Measurements from ENCODE around the gene PPM1F. TPM values are rescaled to one million over a fixed set of nuclear protein-coding genes. Genes with fewer than 3 reads are reported as not detected.
"Not testable (repeated sequence)": the region's sequence is repeated elsewhere in the genome, so short reads cannot be mapped to it uniquely, and the experiment has no call there.

The PPM1F gene
- total and polyA plus RNA-seq, 7 experiments from 2014 or later, result 8.8 to 58.0 (median 25.3) TPM

GRCh38 chr22:21939935-21940334 is 12.7 kb downstream of the PPM1F start:
- Mint-ChIP-seq H3K4me1 (peaks cover 20 to 55% (median 48%) of the 10 kb centered on the region in 7 donors), H3K27ac (peak overlapping the region in 8 of 9 donors; percentile 24 to 80 (median 46)), H3K36me3 (peaks cover 0 to 13% (median 0%) of the 10 kb centered on the region in 5 donors)
- not testable (repeated sequence) for H3K27ac ChIP-seq (ENCODE audit: low read depth, low read length); ATAC-seq; H3K4me3 ChIP-seq (ENCODE audit: low read length); H3K9me3 ChIP-seq (ENCODE audit: control insufficient read depth in 2 of 3, low read length in 3 of 3); H3K9me3 Mint-ChIP-seq; H3K4me3 Mint-ChIP-seq; H3K27me3 Mint-ChIP-seq; H3K27me3 ChIP-seq (ENCODE audit: control insufficient read depth in 2 of 2, insufficient read depth in 2 of 2, low read length in 2 of 2)
- intact Hi-C loops (cut with micrococcal nuclease), result loop anchor here (2.0 to 5.0 kb wide), 3 partner anchors 13 to 228 kb away; partner anchors contain the start of genes PPM1F (in 2 of the 2) and YPEL1 (in 1 of the 2)
- CTCF ChIA-PET, result interaction anchor here (6.3 kb wide), 1 partner anchor 12 kb away, joined by 63 read pairs; the partner anchor contains the start of gene PPM1F
- peaks cover 12 to 13% of the 10 kb centered on the region in 2 donors for H3K4me1 ChIP-seq (ENCODE audit: control insufficient read depth in 2 of 2, insufficient read depth in 2 of 2, low read length in 2 of 2)
- H3K36me3 ChIP-seq (ENCODE audit: control insufficient read depth in 2 of 3, insufficient read depth in 3 of 3, low read length in 3 of 3), result peaks cover 0 to 16% (median 0%) of the 10 kb centered on the region in 3 experiments
- peak in 1 of 9 donors; percentile 3 for DNase-seq
- POLR2A ChIA-PET, result interaction anchor here (1.1 kb wide), 1 partner anchor 13 kb away, joined by 3 read pairs; the partner anchor contains the start of gene PPM1F

- peaks cover 12 to 13% of the 10 kb centered on the region in 2 donors for H3K4me1 ChIP-seq (ENCODE audit: control insufficient read depth in 2 of 2, insufficient read depth in 2 of 2, low read length in 2 of 2)
- Mint-ChIP-seq H3K4me1 (peaks cover 20 to 55% (median 48%) of the 10 kb centered on the region in 7 donors), H3K36me3 (peaks cover 0 to 15% (median 0%) of the 10 kb centered on the region in 5 donors), H3K27me3 (no peaks in the 10 kb centered on the region), H3K27ac (peak overlapping the region in 7 of 9 donors; percentile 33 to 80 (median 67)), H3K9me3 (no peaks in the 10 kb centered on the region), H3K4me3 (peak overlapping the region in 7 of 10 donors; percentile 47 to 84 (median 62))
- no peak overlapping the region for H3K27ac ChIP-seq (ENCODE audit: low read depth, low read length)
- no peak overlapping the region for H3K4me3 ChIP-seq (ENCODE audit: low read length)
- peaks cover 0 to 12% (median 0%) of the 10 kb centered on the region in 3 experiments for H3K36me3 ChIP-seq (ENCODE audit: control insufficient read depth in 2 of 3, insufficient read depth in 3 of 3, low read length in 3 of 3)
- H3K9me3 ChIP-seq (ENCODE audit: control insufficient read depth in 2 of 3, low read length in 3 of 3), result no peaks in the 10 kb centered on the region
- intact Hi-C loops (cut with micrococcal nuclease), result loop anchor here (2.0 to 5.0 kb wide), 3 partner anchors 13 to 227 kb away; partner anchors contain the start of genes PPM1F (in 2 of the 2) and YPEL1 (in 1 of the 2)
- no peak for ATAC-seq
- POLR2A ChIA-PET, result interaction anchor here (1.1 kb wide), 1 partner anchor 13 kb away, joined by 3 read pairs; the partner anchor contains the start of gene PPM1F
- CTCF ChIA-PET, result interaction anchor here (6.3 kb wide), 1 partner anchor 12 kb away, joined by 63 read pairs; the partner anchor contains the start of gene PPM1F
- peak in 1 of 9 donors; percentile 5 for DNase-seq
- H3K27me3 ChIP-seq (ENCODE audit: control insufficient read depth in 2 of 2, insufficient read depth in 2 of 2, low read length in 2 of 2), result no peaks in the 10 kb centered on the region
Observed at GRCh38 chr22:21939461-21939913, 13.2 kb downstream of the PPM1F start.

- H3K4me3 ChIP-seq (ENCODE audit: low read length), result no peak overlapping the region
- Mint-ChIP-seq H3K36me3 (peaks cover 0 to 15% (median 0%) of the 10 kb centered on the region in 5 donors), H3K9me3 (no peaks in the 10 kb centered on the region), H3K27ac (peak overlapping the region in 8 of 9 donors; percentile 40 to 90 (median 82)), H3K4me1 (peaks cover 20 to 55% (median 48%) of the 10 kb centered on the region in 7 donors), H3K4me3 (peak overlapping the region in 9 of 10 donors; percentile 12 to 84 (median 80)), H3K27me3 (no peaks in the 10 kb centered on the region)
- DNase-seq (peak in 1 of 9 donors; percentile 7), ATAC-seq (no peak)
- peak overlapping the region; percentile 60 for H3K27ac ChIP-seq (ENCODE audit: low read depth, low read length)
- CTCF ChIA-PET, result interaction anchor here (6.3 kb wide), 1 partner anchor 13 kb away, joined by 63 read pairs; the partner anchor contains the start of gene PPM1F
- H3K27me3 ChIP-seq (ENCODE audit: control insufficient read depth in 2 of 2, insufficient read depth in 2 of 2, low read length in 2 of 2), result no peaks in the 10 kb centered on the region
- no peaks in the 10 kb centered on the region for H3K9me3 ChIP-seq (ENCODE audit: control insufficient read depth in 2 of 3, low read length in 3 of 3)
- peaks cover 0 to 7% (median 0%) of the 10 kb centered on the region in 3 experiments for H3K36me3 ChIP-seq (ENCODE audit: control insufficient read depth in 2 of 3, insufficient read depth in 3 of 3, low read length in 3 of 3)
- H3K4me1 ChIP-seq (ENCODE audit: control insufficient read depth in 2 of 2, insufficient read depth in 2 of 2, low read length in 2 of 2), result peaks cover 12 to 13% of the 10 kb centered on the region in 2 donors
- intact Hi-C loops (cut with micrococcal nuclease), result loop anchor here (1.0 to 5.0 kb wide), 5 partner anchors 14 to 227 kb away; partner anchors contain the start of genes PPM1F (in 2 of the 2), MAPK1 (in 1 of the 2) and YPEL1 (in 1 of the 2)
- POLR2A ChIA-PET, result no interaction called here
Observed at GRCh38 chr22:21938906-21939305, 13.7 kb downstream of the PPM1F start.

GRCh38 chr22:21938071-21938822 is 14.4 kb downstream of the PPM1F start:
- peak; percentile 76 to 95 (median 87) for DNase-seq
- peak overlapping the region; percentile 33 to 90 (median 81) for H3K27ac Mint-ChIP-seq
- H3K4me1 Mint-ChIP-seq, result peaks cover 20 to 55% (median 48%) of the 10 kb centered on the region in 7 donors
- ATAC-seq, result peak; percentile 94
- no peaks in the 10 kb centered on the region for H3K27me3 ChIP-seq (ENCODE audit: control insufficient read depth in 2 of 2, insufficient read depth in 2 of 2, low read length in 2 of 2)
- intact Hi-C loops (cut with micrococcal nuclease), result loop anchor here (1.0 to 5.0 kb wide), 5 partner anchors 15 to 226 kb away; partner anchors contain the start of genes PPM1F (in 2 of the 2), MAPK1 (in 1 of the 2) and YPEL1 (in 1 of the 2)
- H3K4me3 ChIP-seq (ENCODE audit: low read length), result peak overlapping the region; percentile 69
- CTCF ChIA-PET, result interaction anchor here (0.6 to 6.3 kb wide), 7 partner anchors 12 to 228 kb away, joined by 3 to 63 read pairs (median 3); partner anchors contain the start of gene PPM1F
- no peaks in the 10 kb centered on the region for H3K9me3 Mint-ChIP-seq
- H3K27me3 Mint-ChIP-seq, result no peaks in the 10 kb centered on the region
- peaks cover 0 to 15% (median 0%) of the 10 kb centered on the region in 5 donors for H3K36me3 Mint-ChIP-seq
- H3K4me3 Mint-ChIP-seq, result peak overlapping the region; percentile 72 to 84 (median 80)
- H3K27ac ChIP-seq (ENCODE audit: low read depth, low read length), result peak overlapping the region; percentile 60
- H3K36me3 ChIP-seq (ENCODE audit: control insufficient read depth in 2 of 3, insufficient read depth in 3 of 3, low read length in 3 of 3), result peaks cover 0 to 7% (median 0%) of the 10 kb centered on the region in 3 experiments
- POLR2A ChIA-PET, result interaction anchor here (1.0 to 1.2 kb wide), 2 partner anchors 13 to 15 kb away, joined by 3 to 4 read pairs; partner anchors contain the start of gene PPM1F
- H3K9me3 ChIP-seq (ENCODE audit: control insufficient read depth in 2 of 3, low read length in 3 of 3), result no peaks in the 10 kb centered on the region
- H3K4me1 ChIP-seq (ENCODE audit: control insufficient read depth in 2 of 2, insufficient read depth in 2 of 2, low read length in 2 of 2), result peaks cover 12 to 13% of the 10 kb centered on the region in 2 donors

- intact Hi-C loops (cut with micrococcal nuclease), result loop anchor here (1.0 to 5.0 kb wide), 5 partner anchors 15 to 225 kb away; partner anchors contain the start of genes PPM1F (in 2 of the 2), MAPK1 (in 1 of the 2) and YPEL1 (in 1 of the 2)
- DNase-seq (no peak), ATAC-seq (no peak)
- peak overlapping the region; percentile 72 to 84 (median 80) for H3K4me3 Mint-ChIP-seq
- CTCF ChIA-PET, result interaction anchor here (0.8 to 6.3 kb wide), 6 partner anchors 11 to 227 kb away, joined by 3 to 63 read pairs (median 4); partner anchors contain the start of gene PPM1F
- Histone ChIP-seq H3K27ac (ENCODE audit: low read depth, low read length) (peak overlapping the region; percentile 60), H3K36me3 (ENCODE audit: control insufficient read depth in 2 of 3, insufficient read depth in 3 of 3, low read length in 3 of 3) (peaks cover 0 to 11% (median 0%) of the 10 kb centered on the region in 3 experiments), H3K4me1 (ENCODE audit: control insufficient read depth in 2 of 2, insufficient read depth in 2 of 2, low read length in 2 of 2) (peaks cover 12 to 13% of the 10 kb centered on the region in 2 donors), H3K9me3 (ENCODE audit: control insufficient read depth in 2 of 3, low read length in 3 of 3) (no peaks in the 10 kb centered on the region), H3K4me3 (ENCODE audit: low read length) (peak overlapping the region; percentile 69), H3K27me3 (ENCODE audit: control insufficient read depth in 2 of 2, insufficient read depth in 2 of 2, low read length in 2 of 2) (no peaks in the 10 kb centered on the region)
- H3K27me3 Mint-ChIP-seq, result no peaks in the 10 kb centered on the region
- H3K36me3 Mint-ChIP-seq, result peaks cover 0 to 15% (median 0%) of the 10 kb centered on the region in 5 donors
- no peaks in the 10 kb centered on the region for H3K9me3 Mint-ChIP-seq
- POLR2A ChIA-PET, result interaction anchor here (1.0 to 1.2 kb wide), 2 partner anchors 14 to 15 kb away, joined by 3 to 4 read pairs; partner anchors contain the start of gene PPM1F
- H3K4me1 Mint-ChIP-seq, result peaks cover 18 to 52% (median 44%) of the 10 kb centered on the region in 7 donors
- peak overlapping the region; percentile 33 to 90 (median 81) for H3K27ac Mint-ChIP-seq
Observed at GRCh38 chr22:21937821-21938070, 14.9 kb downstream of the PPM1F start.

Data from naive thymus-derived CD4-positive, alpha-beta T cell (primary cell).